ENCODE results near the gene SLC26A6.

SLC26A6 gene

DNA sequence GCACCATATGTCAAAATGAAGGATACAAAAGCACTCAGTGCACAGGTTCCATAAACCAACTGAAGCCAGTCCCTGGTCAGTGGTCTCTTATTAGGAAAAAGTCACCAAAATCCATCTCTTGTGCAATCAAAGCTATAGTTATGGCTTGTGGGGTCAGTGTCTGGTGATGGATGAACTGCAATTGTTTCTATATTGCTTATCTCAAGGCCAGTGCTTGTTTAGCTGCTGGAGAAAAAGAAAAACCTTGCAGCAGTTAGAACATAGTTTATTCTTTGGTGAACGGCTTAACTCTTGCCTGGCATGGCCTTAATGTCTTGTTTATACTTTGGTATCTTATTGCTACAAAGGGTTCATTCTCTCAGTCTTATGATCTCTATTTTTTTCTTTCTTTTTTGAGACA, 23.0 kb downstream of the SLC26A6 start:
- H3K4me3 ChIP-seq (replicated peaks; ENCODE audit: low read depth, low read length): no peak overlapping the region
- no peak for DNase-seq (ENCODE audit: low read depth)
- TF ChIP-seq, protein P1, sequence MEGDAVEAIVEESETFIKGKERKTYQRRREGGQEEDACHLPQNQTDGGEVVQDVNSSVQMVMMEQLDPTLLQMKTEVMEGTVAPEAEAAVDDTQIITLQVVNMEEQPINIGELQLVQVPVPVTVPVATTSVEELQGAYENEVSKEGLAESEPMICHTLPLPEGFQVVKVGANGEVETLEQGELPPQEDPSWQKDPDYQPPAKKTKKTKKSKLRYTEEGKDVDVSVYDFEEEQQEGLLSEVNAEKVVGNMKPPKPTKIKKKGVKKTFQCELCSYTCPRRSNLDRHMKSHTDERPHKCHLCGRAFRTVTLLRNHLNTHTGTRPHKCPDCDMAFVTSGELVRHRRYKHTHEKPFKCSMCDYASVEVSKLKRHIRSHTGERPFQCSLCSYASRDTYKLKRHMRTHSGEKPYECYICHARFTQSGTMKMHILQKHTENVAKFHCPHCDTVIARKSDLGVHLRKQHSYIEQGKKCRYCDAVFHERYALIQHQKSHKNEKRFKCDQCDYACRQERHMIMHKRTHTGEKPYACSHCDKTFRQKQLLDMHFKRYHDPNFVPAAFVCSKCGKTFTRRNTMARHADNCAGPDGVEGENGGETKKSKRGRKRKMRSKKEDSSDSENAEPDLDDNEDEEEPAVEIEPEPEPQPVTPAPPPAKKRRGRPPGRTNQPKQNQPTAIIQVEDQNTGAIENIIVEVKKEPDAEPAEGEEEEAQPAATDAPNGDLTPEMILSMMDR (IDR thresholded peaks at IDR 0.05; ENCODE audit: low read length, missing control alignments): no peak

DNA sequence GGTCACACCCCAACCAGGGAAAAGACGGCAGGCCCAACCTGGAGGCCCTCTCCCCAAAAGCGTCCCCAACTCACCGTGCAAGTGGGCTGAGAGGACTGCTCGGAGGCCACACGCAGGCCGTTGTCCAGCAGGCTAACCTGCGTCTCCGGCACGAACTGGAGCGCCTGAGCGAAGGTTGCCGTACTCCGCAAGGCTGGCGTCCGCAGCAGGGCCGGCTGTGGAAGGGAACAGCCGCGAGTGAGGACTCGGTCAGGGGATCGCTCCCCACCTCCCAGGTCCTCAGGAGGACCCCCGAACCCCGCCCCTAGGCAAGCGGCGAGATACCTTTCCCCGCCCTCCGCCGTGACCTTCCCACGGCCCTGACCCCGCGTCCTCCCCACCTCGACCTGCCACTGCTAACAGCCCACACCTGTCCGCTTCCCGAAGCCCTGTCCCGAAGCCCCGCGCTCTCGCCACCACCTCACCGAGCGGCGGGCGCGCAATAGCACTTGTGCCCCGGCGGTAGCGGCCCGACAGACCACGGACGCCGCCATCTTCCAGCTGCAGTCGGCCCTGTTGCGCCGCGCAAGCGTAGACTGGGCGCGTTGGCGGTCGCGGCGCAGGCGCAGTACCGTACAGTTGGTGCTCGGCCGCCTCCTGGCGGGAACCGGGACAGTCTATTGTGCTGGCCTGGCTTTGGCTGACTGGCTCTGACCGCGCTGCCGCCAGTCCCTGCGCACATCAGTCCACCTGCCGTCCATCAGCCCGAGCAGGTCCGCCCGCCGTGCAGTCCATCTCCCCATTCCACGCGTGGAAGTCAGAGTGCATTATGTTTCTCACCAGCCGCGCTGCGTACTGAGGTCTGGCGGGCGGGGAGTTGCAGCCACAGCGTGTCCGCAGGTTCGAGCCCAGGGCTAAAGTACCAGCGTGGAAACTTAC, 25.9 kb downstream of the SLC26A6 start, which contains the start of gene UQCRC1:
UQCRC1 (minus strand) TSS at position 559 of the 918 bp plus-strand sequence; CDS start at position 533, 26 bp downstream.
- TF ChIP-seq, protein P1 (IDR thresholded peaks at IDR 0.05; ENCODE audit: low read length, missing control alignments): peak; percentile 62
- peak; percentile 95 for DNase-seq (ENCODE audit: low read depth)
- H3K4me3 ChIP-seq (replicated peaks; ENCODE audit: low read depth, low read length): peak within 1 kb of the TSS; percentile 94

DNA sequence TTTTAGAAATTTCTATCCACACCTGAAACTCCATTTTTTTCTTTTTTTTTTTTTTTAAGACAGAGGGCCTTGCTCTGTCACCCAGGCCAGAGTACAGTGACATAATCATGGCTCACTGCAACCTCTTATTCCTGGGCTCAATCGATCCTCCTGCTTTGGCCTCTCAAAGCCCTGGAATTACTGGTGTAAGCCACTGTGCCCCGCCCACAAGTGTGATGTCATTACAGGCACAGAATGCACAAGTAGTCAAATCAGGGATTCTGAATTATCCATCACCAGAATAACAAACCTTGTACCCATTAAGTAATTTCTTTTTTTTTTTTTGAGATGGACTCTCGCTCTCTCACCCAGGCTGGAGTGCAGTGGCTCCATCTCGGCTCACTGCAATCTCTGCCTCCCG, 27.7 kb downstream of the SLC26A6 start:
- H3K4me3 ChIP-seq (replicated peaks; ENCODE audit: low read depth, low read length): no peak overlapping the region
- peak; percentile 14 for DNase-seq (ENCODE audit: low read depth)
- TF ChIP-seq, protein P1 (IDR thresholded peaks at IDR 0.05; ENCODE audit: low read length, missing control alignments): no peak

DNA sequence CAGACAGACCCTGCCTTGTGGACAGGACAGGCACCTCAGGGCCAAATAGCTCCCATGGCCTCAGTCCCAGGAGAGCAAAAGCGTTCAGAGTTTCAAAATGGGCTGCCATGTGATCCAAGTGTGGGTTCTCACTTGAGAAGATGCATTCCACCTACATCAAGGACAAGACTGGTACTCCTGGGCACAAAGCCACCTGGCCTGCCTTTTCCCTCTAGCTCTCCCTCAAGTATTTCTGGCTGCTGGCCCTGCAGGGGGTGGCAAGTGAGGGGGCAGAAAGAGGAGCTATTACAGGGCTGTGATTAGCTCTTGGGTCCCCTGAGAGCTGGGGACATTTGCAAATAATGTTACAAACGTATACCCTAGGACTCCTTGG, 33.7 kb downstream of the SLC26A6 start:
- no peak for DNase-seq (ENCODE audit: low read depth)

DNA sequence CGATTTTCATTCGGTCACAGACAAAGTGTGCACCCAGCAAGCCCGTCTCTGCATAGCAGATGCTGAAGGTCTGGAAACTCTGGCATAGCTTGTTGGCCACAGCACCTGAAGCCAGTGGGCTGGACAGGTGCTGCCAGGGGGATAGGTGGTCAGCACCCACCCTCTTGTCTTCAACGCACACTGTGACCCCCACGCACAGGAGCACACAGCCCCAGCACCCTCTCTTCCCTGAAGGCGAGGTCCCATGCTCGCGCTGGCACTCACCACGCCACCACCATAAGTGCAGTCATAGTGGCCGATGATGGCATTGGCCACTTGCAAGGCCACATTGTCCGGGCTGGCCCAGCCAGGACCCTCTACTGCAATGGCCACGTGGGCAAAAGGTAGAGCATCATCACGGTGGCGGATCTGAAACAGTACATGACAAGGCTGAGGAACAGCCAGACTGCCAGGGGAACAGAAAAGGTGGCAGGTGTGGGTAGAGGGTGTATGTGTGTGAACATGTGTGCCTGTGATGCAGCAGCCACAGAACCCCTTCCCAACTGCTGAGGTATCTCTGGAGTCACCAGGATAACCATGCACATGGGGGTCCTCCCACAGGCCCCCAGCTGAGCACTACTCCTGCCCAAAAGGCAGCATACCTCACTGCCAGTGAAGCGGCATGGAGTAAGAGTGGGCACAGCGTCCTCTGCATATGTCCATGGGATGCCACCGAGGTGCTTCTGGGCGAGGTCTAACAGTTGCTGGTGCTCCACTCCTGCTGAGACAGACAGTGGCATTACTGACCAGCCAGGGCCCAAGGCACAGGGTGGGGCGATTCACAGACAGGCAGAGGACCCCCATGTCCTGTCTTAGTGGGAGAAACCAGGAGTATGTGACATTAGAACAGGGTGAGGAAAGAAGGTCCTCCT, 34.3 kb downstream of the SLC26A6 start:
- no peak overlapping the region for H3K4me3 ChIP-seq (replicated peaks; ENCODE audit: low read depth, low read length)
- TF ChIP-seq, protein P1 (IDR thresholded peaks at IDR 0.05; ENCODE audit: low read length, missing control alignments): no peak
- DNase-seq (ENCODE audit: low read depth): no peak

More for the DNA sequence above, 33.7 kb downstream of the SLC26A6 start:
- TF ChIP-seq, protein P1 (IDR thresholded peaks at IDR 0.05; ENCODE audit: low read length, missing control alignments): no peak
- no peak overlapping the region for H3K4me3 ChIP-seq (replicated peaks; ENCODE audit: low read depth, low read length)

DNA sequence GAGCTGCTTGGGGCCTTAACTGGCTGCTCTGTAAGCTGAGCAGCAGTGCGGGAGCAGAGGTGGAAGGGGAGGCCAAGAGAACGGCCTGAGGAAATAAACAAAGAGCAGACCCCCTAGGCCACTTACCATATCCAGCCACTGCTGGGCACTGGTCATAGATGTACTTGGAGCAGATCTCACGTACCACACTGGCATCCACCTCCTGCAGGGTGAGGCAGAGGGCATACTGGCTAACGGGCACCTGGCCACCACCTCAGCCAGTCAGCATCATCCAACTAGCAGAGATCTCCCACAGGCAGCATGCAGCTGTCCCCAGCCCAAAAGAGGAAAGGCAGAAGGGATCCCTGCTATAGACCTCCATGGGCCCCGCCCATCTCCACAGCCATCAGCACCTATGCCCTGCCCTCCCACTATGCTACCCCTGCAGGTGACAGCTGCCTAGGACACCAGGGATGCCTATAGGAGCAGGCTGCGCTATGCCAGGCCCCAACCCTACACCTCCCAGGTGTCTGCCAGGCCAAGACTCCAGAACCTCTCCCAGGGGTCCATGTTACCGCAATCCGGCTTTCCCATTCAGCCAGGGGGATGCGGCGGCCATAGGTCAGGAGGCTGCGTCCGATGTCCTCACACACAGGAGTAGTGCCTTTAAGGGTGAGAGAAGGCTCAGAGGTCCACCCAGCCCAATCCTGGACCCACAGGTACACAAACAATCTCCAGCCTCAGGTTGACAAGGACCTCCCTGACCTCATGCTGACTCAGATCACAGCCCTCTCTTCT, 35.6 kb downstream of the SLC26A6 start:
- H3K4me3 ChIP-seq (replicated peaks; ENCODE audit: low read depth, low read length): no peak overlapping the region
- DNase-seq (ENCODE audit: low read depth): no peak
- TF ChIP-seq, protein P1 (IDR thresholded peaks at IDR 0.05; ENCODE audit: low read length, missing control alignments): no peak

All from fibroblast of pulmonary artery (primary cell).